Panc1 (cell line): ENCODE data around the gene SMG6.

Experiments
- CTCF ChIP-seq: fragments of 450-650 bp; IDR thresholded peaks from 2 replicates; pipeline ENCODE4 v1.5.1; 2017; ENCODE audit warnings: mild to moderate bottlenecking
- POLR2AphosphoS5 ChIP-seq: IDR thresholded peaks from 2 replicates; pipeline ENCODE4 v1.6.1; 2012; ENCODE audit warnings: mild to moderate bottlenecking, low read depth, low read length, moderate library complexity
- REST ChIP-seq, 2 experiments: IDR thresholded peaks; 2 replicates each; pipeline ENCODE4 v1.6.1; 2011 to 2012; ENCODE audit warnings: low read depth in 2 of 2, control low read depth in 1 of 2, low read length in 1 of 2, mild to moderate bottlenecking in 1 of 2, moderate library complexity in 1 of 2; ENCODE audit not compliant: insufficient read depth in 1 of 2

- TF ChIP-seq POLR2AphosphoS5: no peak
- TF ChIP-seq CTCF: no peak
- TF ChIP-seq REST (IDR thresholded peaks at IDR 0.05; ENCODE audit: insufficient read depth in 1 of 2, low read depth in 2 of 2, low read length in 1 of 2): no peak
Observed at GRCh38 chr17:2019723-2020122, 283.9 kb downstream of the SMG6 start.
